Measurements from ENCODE around the gene TAS2R41.

DNA sequence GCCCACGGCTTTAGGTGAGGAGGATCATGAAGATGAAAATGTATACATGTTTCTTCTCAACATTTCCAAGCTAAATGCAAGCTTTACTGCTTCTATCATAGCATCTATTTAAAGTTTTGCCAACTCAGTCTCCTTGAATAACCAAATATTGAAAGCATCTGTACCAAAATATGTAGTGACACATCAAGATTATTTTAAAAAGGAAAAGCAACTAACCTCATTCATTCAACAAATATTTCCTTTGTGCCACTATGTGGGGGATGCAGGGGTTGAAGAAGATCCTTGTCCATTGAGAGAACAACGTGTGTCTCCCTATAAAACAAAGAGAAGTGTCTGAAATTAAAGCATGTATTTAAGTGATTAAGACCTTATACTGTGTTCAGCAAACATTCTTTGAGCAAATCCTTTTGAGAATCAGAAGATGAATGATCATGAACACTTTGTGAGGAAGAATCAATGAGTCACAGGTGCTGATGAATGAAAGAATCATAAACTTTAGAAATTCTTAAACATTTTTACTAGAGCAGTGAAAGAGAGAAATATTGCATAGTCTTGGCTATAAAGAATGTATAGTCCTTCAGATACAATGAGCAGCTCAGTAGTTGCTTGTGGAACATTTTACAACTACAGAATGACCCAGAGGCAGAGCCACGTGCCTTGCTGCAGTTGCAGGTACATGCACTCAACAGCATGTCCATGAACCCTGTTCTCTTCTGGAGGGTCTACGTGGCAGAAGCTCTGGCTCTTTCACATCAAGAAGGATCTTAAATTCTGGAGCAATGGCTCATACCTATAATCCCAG lies 20.5 kb upstream of the TAS2R41 start:
- no peak for TF ChIP-seq EZH2 (IDR thresholded peaks at IDR 0.05; ENCODE audit: borderline replicate concordance, low read depth, low read length, poor library complexity, severe bottlenecking)
- TF ChIP-seq, protein P1, sequence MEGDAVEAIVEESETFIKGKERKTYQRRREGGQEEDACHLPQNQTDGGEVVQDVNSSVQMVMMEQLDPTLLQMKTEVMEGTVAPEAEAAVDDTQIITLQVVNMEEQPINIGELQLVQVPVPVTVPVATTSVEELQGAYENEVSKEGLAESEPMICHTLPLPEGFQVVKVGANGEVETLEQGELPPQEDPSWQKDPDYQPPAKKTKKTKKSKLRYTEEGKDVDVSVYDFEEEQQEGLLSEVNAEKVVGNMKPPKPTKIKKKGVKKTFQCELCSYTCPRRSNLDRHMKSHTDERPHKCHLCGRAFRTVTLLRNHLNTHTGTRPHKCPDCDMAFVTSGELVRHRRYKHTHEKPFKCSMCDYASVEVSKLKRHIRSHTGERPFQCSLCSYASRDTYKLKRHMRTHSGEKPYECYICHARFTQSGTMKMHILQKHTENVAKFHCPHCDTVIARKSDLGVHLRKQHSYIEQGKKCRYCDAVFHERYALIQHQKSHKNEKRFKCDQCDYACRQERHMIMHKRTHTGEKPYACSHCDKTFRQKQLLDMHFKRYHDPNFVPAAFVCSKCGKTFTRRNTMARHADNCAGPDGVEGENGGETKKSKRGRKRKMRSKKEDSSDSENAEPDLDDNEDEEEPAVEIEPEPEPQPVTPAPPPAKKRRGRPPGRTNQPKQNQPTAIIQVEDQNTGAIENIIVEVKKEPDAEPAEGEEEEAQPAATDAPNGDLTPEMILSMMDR (conservative IDR thresholded peaks at IDR 0.05; ENCODE audit: low read depth, low read length), result no peak
